GM18907 (cell line): ENCODE measurements around the gene DMAC2.
"Not testable (repeated sequence)": the region's sequence is repeated elsewhere in the genome, so short reads cannot be mapped to it uniquely, and the experiment has no call there.

Source experiments
- ATAC-seq: cut with Tn5 transposase; IDR thresholded peaks from one replicate; pipeline ENCODE4 v1.9.1; 2021; ENCODE audit warnings: mild to moderate bottlenecking, moderate library complexity; ENCODE audit not compliant: unreplicated experiment

The DMAC2 gene

GRCh38 chr19:41439441-41440222 is at the start of gene DMAC2:
Gene DMAC2, minus strand, starts transcription at chr19:41439912. Its CDS starts 13 bp downstream, at chr19:41439899.
- peak; percentile 89 for ATAC-seq

GRCh38 chr19:41486953-41487352 is 47.2 kb upstream of the DMAC2 start:
- not testable (repeated sequence) for ATAC-seq

GRCh38 chr19:41484822-41485221 is 45.1 kb upstream of the DMAC2 start:
- ATAC-seq = no peak

DNA sequence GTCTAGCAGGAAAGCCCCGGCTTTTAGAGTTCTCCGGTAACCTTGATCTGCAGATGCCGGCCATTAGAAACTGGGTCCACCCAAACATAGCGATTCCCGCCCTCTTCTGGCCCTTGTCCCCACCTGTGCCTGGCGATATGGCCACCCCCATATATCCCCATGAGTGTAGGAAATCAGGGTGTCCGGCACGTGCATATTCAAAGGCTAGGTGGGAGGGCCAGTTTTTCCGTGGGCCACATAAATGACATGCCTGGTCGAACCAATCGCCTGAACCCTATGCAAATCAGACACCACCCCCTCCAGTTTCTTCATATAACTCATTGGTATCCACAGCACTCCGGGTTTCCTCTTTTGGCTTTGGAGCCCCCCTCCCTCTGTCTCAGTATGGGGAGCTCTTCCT is 40.6 kb upstream of the DMAC2 start:
- ATAC-seq = no peak

- no peak for ATAC-seq
Measured at GRCh38 chr19:41479757-41480191, 40.1 kb upstream of the DMAC2 start.

DNA sequence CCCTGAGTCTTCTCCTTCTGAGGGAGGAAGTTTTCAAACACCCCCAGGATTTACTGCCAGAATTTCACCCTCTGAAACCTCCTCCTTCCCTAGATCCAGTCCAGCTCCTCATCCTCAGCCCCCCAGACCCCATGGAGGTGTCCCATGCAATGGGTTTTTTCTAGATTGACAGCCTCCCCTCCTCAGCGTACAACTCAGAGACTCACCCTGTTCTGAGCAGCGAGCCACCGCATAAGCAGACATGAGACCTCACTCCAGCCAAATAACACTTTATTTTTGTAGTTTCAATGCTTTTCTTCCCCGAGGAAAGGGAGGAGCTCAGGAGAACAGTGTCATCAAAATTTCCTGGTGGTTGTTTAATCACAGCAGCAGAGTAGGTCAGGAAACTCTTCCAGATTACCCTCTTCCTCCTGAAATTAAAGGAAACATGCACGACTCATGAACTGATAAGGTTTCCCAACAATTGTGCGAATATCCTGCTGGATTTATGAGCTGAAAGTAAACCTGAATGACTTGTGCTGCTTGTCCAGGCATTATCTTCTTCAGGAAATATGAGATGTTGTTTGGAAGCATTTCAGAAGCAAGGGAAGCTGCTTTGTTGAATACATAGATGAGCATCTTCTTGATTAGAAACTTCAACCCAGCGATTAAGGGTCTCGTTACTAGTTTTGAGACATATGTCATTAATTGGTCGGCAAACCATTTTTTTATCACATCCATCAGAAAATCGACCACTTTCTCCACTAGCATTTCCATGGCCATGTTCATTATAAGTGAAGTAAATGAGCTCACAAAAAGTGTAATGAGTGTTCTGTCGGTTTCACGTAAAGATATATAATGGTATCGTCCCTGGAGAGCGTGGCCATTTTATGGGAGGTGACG is 39.4 kb upstream of the DMAC2 start:
- no peak for ATAC-seq

DNA sequence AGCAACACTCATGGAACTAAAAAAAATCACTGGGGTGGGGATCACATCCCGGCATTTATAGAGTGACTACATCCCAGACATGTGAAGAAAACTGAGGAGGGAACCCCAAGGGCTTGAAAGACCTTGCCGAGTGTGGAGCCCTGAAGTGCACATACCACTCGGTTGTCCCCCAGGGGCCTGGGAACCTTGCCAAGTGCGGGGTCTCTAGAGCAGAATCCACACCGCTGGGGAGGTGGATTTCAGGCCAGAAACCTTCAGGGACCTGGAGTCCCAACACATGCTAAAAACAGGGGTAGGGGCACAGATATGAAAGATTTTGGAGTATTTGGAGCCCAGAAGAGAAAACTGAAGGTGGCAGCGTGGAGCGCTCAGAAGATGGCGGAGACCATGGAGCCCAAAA is 38.5 kb upstream of the DMAC2 start:
- ATAC-seq = no peak

GRCh38 chr19:41476583-41476982 is 36.9 kb upstream of the DMAC2 start:
- no peak for ATAC-seq

GRCh38 chr19:41463257-41464256 is 23.8 kb upstream of the DMAC2 start:
- ATAC-seq = not testable (repeated sequence)

- ATAC-seq = no peak
Measured at GRCh38 chr19:41462497-41462896, 22.8 kb upstream of the DMAC2 start.

DNA sequence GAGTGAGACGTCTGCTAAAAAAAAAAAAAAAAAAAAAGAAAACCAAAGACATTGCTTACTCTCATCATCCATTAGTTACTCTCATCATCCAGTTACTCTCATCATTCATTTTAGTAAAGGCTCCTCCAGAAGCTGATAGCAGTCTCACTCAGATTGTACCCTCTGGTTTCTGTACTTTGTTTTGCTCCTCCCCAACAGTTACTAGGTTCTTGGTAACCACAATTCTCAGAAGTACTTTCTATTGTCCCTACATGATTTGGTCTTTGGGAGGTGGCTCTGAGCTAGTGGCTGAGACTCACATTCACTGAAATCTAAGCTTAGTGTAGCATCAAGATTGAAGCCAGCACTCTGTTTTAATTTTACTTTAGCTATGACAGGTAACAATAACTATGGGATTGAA is 17.5 kb upstream of the DMAC2 start:
- ATAC-seq = peak; percentile 62

DNA sequence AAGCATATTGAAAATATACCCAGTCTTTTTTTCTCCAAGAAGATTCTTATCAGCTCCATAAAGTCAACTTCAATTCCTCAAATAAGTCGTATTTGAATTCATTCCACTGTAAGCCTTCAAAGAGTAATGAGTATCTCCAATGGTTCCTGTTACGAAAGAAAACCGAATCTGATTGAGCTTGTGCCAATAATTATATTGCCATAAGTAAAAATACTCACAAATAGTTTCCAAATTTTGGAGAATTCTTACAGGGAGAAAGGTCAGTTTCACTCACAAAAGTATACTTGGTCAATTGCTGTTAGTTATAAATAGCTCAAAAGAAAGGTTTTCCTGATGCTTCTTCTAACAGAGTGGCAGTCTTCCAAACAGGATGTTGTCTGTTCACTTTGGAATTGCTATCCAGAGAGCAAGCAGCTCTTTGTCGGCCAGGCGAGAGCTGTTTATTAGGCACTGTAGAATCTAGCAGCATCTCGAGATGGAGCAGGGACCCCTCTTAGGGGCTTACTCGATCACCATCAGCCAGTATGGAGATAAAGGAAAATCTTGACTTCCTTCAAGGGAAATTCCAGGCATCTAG is 16.7 kb upstream of the DMAC2 start:
- no peak for ATAC-seq

DNA sequence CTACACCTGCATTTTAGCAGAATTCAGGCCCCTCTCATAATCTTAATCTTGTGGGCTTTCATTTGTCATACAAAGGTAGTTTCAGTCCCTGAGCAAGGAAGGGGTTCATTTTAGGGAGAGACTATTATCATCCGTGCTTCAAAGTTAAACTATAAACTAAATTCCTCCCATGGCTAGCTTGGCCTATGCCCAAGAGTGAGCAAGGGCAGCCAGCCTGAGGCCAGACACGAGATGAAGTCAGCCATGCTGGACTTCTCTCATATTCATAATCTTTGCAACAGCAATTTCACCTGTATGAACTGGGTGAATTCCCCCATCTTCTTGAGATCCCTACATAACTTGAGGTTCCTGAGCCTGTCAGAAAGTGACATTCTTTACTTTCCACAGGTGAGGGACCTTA is 16.2 kb upstream of the DMAC2 start:
- no peak for ATAC-seq

- no peak for ATAC-seq
Measured at GRCh38 chr19:41452584-41453275, 13.0 kb upstream of the DMAC2 start.

DNA sequence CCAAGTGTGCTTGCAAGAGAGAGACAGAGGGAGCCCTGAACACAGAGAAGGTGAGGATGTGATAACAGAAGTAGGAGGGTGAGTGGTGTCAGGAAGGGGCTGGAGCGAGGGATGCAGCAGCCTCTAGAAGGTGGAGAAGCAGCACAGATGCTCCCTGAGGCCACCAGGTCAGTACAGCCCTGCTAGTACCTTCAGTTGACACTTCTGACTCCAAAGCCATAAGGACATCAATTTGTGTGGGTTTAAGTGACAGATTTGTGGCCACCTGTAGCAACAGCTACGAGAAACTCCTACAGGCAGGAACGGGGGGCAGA is 10.1 kb upstream of the DMAC2 start:
- ATAC-seq = no peak

- no peak for ATAC-seq
Measured at GRCh38 chr19:41449079-41449864, 9.6 kb upstream of the DMAC2 start.

GRCh38 chr19:41447732-41448332 is 8.1 kb upstream of the DMAC2 start:
- no peak for ATAC-seq

- no peak for ATAC-seq
Measured at GRCh38 chr19:41445575-41445974, 5.9 kb upstream of the DMAC2 start.
